Natural killer cell (primary cell): Measurements from ENCODE around the gene GOLGA1. TPM values are rescaled to one million over a fixed set of nuclear protein-coding genes. Genes with fewer than 3 reads are reported as not detected.

Experiments
- ATAC-seq, 3 donors: fragments of 150-1000 bp in 2 of 3; fragments of 200-7000 bp in 1 of 3; cut with Tn5 transposase; 1 replicate in 1 of 3; 2 replicates in 2 of 3; pipeline ENCODE4 v1.10.0; 2021; ENCODE audit warnings: mild to moderate bottlenecking in 2 of 3, moderate library complexity in 2 of 3
- DNase-seq, 2 donors: peaks; one replicate each; pipeline versions ENCODE4 v3.0.0 to v3.0.0-alpha.2; 2013 to 2021; ENCODE audit warnings: mixed read lengths in 1 of 2
- H3K27ac ChIP-seq: one replicate; pipeline ENCODE4 v1.5.1; 2013; ENCODE audit warnings: mild to moderate bottlenecking, low read length
- H3K27me3 ChIP-seq: one replicate; pipeline ENCODE4 v1.6.1; 2013; ENCODE audit warnings: low read length; ENCODE audit not compliant: control insufficient read depth, insufficient read depth
- H3K36me3 ChIP-seq: one replicate; pipeline ENCODE4 v1.6.1; 2013; ENCODE audit warnings: low read length; ENCODE audit not compliant: control insufficient read depth, insufficient read depth
- H3K4me1 ChIP-seq: one replicate; pipeline ENCODE4 v1.6.1; 2013; ENCODE audit warnings: low read length; ENCODE audit not compliant: control insufficient read depth, insufficient read depth
- H3K4me3 ChIP-seq: one replicate; pipeline ENCODE4 v1.5.1; 2013; ENCODE audit warnings: low read length
- H3K9me3 ChIP-seq: one replicate; pipeline ENCODE4 v1.6.1; 2013; ENCODE audit warnings: low read length; ENCODE audit not compliant: control insufficient read depth, insufficient read depth
- H3K27ac Mint-ChIP-seq, 2 donors: one replicate each; pipeline ENCODE4 v1.8.0; 2022; ENCODE audit warnings: mild to moderate bottlenecking in 2 of 2, mixed read lengths in 2 of 2, moderate library complexity in 1 of 2
- H3K27me3 Mint-ChIP-seq, 2 donors: one replicate each; pipeline ENCODE4 v1.8.0; 2022; ENCODE audit warnings: low read depth in 2 of 2, mixed read lengths in 2 of 2
- H3K36me3 Mint-ChIP-seq: one replicate; pipeline ENCODE4 v1.8.0; 2022; ENCODE audit warnings: mixed read lengths
- H3K4me1 Mint-ChIP-seq, 2 donors: one replicate each; pipeline ENCODE4 v1.8.0; 2022; ENCODE audit warnings: mixed read lengths in 2 of 2
- H3K4me3 Mint-ChIP-seq: one replicate; pipeline ENCODE4 v1.8.0; 2022; ENCODE audit warnings: mild to moderate bottlenecking, moderate library complexity, mixed read lengths
- H3K9me3 Mint-ChIP-seq, 2 donors: one replicate each; pipeline ENCODE4 v1.8.0; 2022; ENCODE audit warnings: mixed read lengths in 2 of 2
- CTCF ChIP-seq: fragments of 200-600 bp; IDR thresholded peaks from one replicate; pipeline ENCODE4 v1.8.0; 2022; ENCODE audit warnings: antibody characterized with exemption
- WGBS: methylation state at CpG from one replicate; pipeline ENCODE4 v1.1.7; 2013; ENCODE audit warnings: missing lambda C conversion rate; ENCODE audit not compliant: insufficient coverage; 5-methylcytosine and 5-hydroxymethylcytosine counted together
- intact Hi-C: fragments of 100-400 bp; cut with micrococcal nuclease; formaldehyde crosslinking; loops from one replicate; pipeline ENCODE4 v1.14.2; 2022
- total RNA-seq, 4 donors: library from RNA; stranded (reverse); fragments of 120-200 nt in 1 of 4; gene quantifications; one replicate each; pipeline versions ENCODE4 v1.2.3 to v1.2.4, GENCODE V29; 2013 to 2022

Gene GOLGA1
- total RNA-seq = 10 to 100 TPM; 21.5 to 32.4 (median 27.0) TPM
- 25.1 TPM for total RNA-seq (2013)

- Mint-ChIP-seq H3K4me3 (peak within 1 kb of the TSS; percentile 97), H3K36me3 (no peaks in the 10 kb centered on the region), H3K9me3 (no peaks in the 10 kb centered on the region), H3K27me3 (no peaks in the 10 kb centered on the region), H3K27ac (peak within 1 kb of the TSS; percentile 91 to 95), H3K4me1 (peaks cover 22 to 24% of the 10 kb centered on the region in 2 donors)
- peaks cover 6% of the 10 kb centered on the region for H3K36me3 ChIP-seq
- peak; percentile 92 to 97 for DNase-seq
- no peak for TF ChIP-seq CTCF
- WGBS = under 1% methylated on average over 70 of the region's 70 CpGs
- intact Hi-C loops = loop anchor here (1.0 to 5.0 kb wide), 5 partner anchors 71 to 524 kb away; partner anchors contain the start of genes NR6A1, PPP6C, PSMB7 and SCAI
- peak within 1 kb of the TSS; percentile 98 for H3K27ac ChIP-seq
- no peaks in the 10 kb centered on the region for H3K27me3 ChIP-seq
- H3K9me3 ChIP-seq = no peaks in the 10 kb centered on the region
- peak within 1 kb of the TSS; percentile 98 for H3K4me3 ChIP-seq
- peaks cover 14% of the 10 kb centered on the region for H3K4me1 ChIP-seq
- ATAC-seq = peak; percentile 85 to 97 (median 88)
Observed at GRCh38 chr9:124940894-124941678, at the start of gene GOLGA1. GOLGA1 (minus strand) TSS chr9:124941083; CDS start chr9:124938711, 2,372 bp downstream.

- Histone ChIP-seq H3K27ac (no peak overlapping the region), H3K4me1 (no peaks in the 10 kb centered on the region), H3K27me3 (no peaks in the 10 kb centered on the region), H3K4me3 (no peak overlapping the region), H3K36me3 (peaks cover 17% of the 10 kb centered on the region), H3K9me3 (no peaks in the 10 kb centered on the region)
- Mint-ChIP-seq H3K27ac (no peak overlapping the region), H3K9me3 (no peaks in the 10 kb centered on the region), H3K4me1 (no peaks in the 10 kb centered on the region), H3K27me3 (no peaks in the 10 kb centered on the region), H3K4me3 (no peak overlapping the region), H3K36me3 (no peaks in the 10 kb centered on the region)
- no CpG with 5 or more reads among the region's 1 CpG for WGBS
- ATAC-seq = no peak
- no peak for DNase-seq
- no peak for TF ChIP-seq CTCF
- intact Hi-C loops = no loop called here
Observed at GRCh38 chr9:124983698-124984097, 42.8 kb upstream of the GOLGA1 start.

GRCh38 chr9:124980431-124980830 lies 39.5 kb upstream of the GOLGA1 start:
- Histone ChIP-seq H3K27me3 (no peaks in the 10 kb centered on the region), H3K4me1 (no peaks in the 10 kb centered on the region), H3K27ac (no peak overlapping the region), H3K36me3 (peaks cover 15% of the 10 kb centered on the region), H3K9me3 (no peaks in the 10 kb centered on the region), H3K4me3 (no peak overlapping the region)
- Mint-ChIP-seq H3K4me3 (no peak overlapping the region), H3K27me3 (no peaks in the 10 kb centered on the region), H3K9me3 (no peaks in the 10 kb centered on the region), H3K36me3 (no peaks in the 10 kb centered on the region), H3K27ac (no peak overlapping the region), H3K4me1 (peaks cover under 1% of the 10 kb centered on the region in 2 donors)
- DNase-seq (no peak), ATAC-seq (no peak)
- intact Hi-C loops = no loop called here
- TF ChIP-seq CTCF = no peak
- WGBS = 96% methylated on average over 4 of the region's 4 CpGs
